Neutrophil (primary cell): ENCODE data around the gene C9.
"Not testable (repeated sequence)": the region's sequence is repeated elsewhere in the genome, so short reads cannot be mapped to it uniquely, and the experiment has no call there.

Source experiments
- H3K27ac ChIP-seq: fragments of 200-600 bp; sonication (generic); 2 replicates; pipeline ENCODE4 v1.5.1; 2016; ENCODE audit warnings: mild to moderate bottlenecking, moderate library complexity
- H3K27me3 ChIP-seq: fragments of 200-600 bp; sonication (generic); 2 replicates; pipeline ENCODE4 v1.6.0; 2016; ENCODE audit warnings: mild to moderate bottlenecking
- H3K36me3 ChIP-seq: fragments of 200-600 bp; sonication (generic); 2 replicates; pipeline ENCODE4 v1.5.1; 2017
- H3K4me1 ChIP-seq, 2 experiments: fragments of 200-600 bp in 1 of 2; sonication (generic) in 1 of 2; 1 replicate in 1 of 2; 2 replicates in 1 of 2; pipeline versions ENCODE4 v1.5.1 to v1.6.1; 2013 to 2016; ENCODE audit warnings: low read depth in 1 of 2, low read length in 1 of 2, mild to moderate bottlenecking in 1 of 2, moderate library complexity in 1 of 2; ENCODE audit not compliant: control insufficient read depth in 1 of 2, insufficient read depth in 1 of 2
- H3K4me3 ChIP-seq, 2 experiments: fragments of 200-600 bp in 1 of 2; sonication (generic) in 1 of 2; 1 replicate in 1 of 2; 2 replicates in 1 of 2; pipeline ENCODE4 v1.5.1; 2013 to 2016; ENCODE audit warnings: low read depth in 1 of 2, low read length in 1 of 2, mild to moderate bottlenecking in 1 of 2, moderate library complexity in 1 of 2
- H3K9me3 ChIP-seq: fragments of 200-600 bp; sonication (generic); 2 replicates; pipeline ENCODE4 v1.5.1; 2016
- CTCF ChIP-seq: fragments of 200-600 bp; sonication (generic); IDR thresholded peaks from 2 replicates; pipeline ENCODE4 v1.5.1; 2016; ENCODE audit warnings: antibody characterized with exemption

Gene C9

DNA sequence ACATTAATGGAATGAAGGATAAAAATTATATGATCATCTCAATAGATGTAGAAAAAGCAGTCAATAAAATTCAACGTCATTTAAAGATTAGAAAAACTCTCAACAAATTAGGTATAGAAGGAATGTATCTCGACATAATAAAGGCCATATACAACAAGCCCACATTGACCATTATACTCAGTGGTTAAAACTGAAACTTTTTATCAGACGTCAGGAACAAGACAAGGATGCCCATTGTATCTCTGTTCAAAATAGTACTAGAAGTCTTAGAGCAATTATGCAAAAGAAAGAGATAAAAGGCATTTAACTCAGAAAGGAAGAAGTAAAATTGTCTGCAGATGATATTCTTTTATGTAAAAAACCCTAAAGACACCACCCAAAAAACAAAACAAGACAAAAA lies 40.8 kb downstream of the C9 start:
- Histone ChIP-seq H3K4me3 (no peak overlapping the region), H3K36me3 (no peaks in the 10 kb centered on the region), H3K4me1 (no peaks in the 10 kb centered on the region), H3K27ac (no peak overlapping the region), H3K27me3 (no peaks in the 10 kb centered on the region), H3K9me3 (no peaks in the 10 kb centered on the region)
- no peak for TF ChIP-seq CTCF

DNA sequence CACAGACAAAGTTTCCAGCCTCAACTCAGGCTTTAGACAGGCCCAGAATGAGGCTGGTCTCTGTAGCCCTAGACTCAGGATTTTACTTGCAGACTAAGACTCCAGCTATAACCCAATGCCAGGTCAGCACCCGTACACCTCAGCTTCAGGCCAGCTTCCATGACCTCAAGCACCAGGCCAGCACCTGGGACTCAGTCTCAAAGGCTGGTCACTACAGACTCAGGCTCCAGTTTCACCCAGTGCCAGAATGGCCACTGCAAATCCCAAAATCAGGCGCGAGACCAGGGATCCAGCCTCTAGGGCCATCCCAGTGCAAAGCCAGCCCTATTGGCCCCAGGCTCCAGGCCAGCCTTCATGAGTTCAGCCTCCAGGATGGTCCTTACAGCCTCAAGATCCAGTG lies 44.9 kb downstream of the C9 start:
- Histone ChIP-seq H3K36me3 (no peaks in the 10 kb centered on the region), H3K27ac (no peak overlapping the region), H3K9me3 (no peaks in the 10 kb centered on the region), H3K4me3 (no peak overlapping the region), H3K4me1 (no peaks in the 10 kb centered on the region), H3K27me3 (no peaks in the 10 kb centered on the region)
- no peak for TF ChIP-seq CTCF

- not testable (repeated sequence) for H3K9me3 ChIP-seq, H3K36me3 ChIP-seq, H3K27me3 ChIP-seq, H3K27ac ChIP-seq, H3K4me1 ChIP-seq, H3K4me3 ChIP-seq
Measured at GRCh38 chr5:39316464-39316863, 47.8 kb downstream of the C9 start.

- Histone ChIP-seq H3K4me3 (no peak overlapping the region), H3K27me3 (no peaks in the 10 kb centered on the region), H3K27ac (no peak overlapping the region), H3K4me1 (no peaks in the 10 kb centered on the region), H3K36me3 (no peaks in the 10 kb centered on the region), H3K9me3 (no peaks in the 10 kb centered on the region)
- TF ChIP-seq CTCF: no peak
Measured at GRCh38 chr5:39315995-39316394, 48.3 kb downstream of the C9 start.

DNA sequence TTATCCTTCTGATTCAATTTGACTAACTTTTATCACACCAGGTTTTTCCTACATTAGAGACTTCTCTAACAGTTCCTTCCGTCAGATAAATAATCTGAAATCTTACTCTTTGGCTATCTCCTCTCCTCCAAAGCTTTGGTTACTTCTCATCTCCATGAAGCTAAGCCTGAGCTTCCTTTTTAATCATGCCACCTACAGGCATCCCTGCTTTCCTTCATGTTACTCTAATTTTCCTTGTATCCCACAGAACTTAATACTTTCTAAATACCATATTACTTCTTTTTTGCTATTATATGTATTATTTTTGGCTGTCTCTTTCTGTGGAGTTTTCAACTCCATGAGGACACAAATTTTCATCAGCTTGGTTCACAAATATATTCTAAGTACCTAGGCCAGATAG lies 49.7 kb downstream of the C9 start:
- H3K9me3 ChIP-seq: no peaks in the 10 kb centered on the region
- no peaks in the 10 kb centered on the region for H3K27me3 ChIP-seq
- H3K4me1 ChIP-seq: no peaks in the 10 kb centered on the region
- no peaks in the 10 kb centered on the region for H3K36me3 ChIP-seq
- no peak overlapping the region for H3K4me3 ChIP-seq
- no peak overlapping the region for H3K27ac ChIP-seq
- TF ChIP-seq CTCF: no peak

- no peak for TF ChIP-seq CTCF
- no peaks in the 10 kb centered on the region for H3K9me3 ChIP-seq
Measured at GRCh38 chr5:39309534-39309933, 54.8 kb downstream of the C9 start.

More at GRCh38 chr5:39309534-39309933, 54.8 kb downstream of the C9 start:
- Histone ChIP-seq H3K27ac (no peak overlapping the region), H3K36me3 (no peaks in the 10 kb centered on the region), H3K4me3 (no peak overlapping the region), H3K4me1 (no peaks in the 10 kb centered on the region), H3K27me3 (no peaks in the 10 kb centered on the region)
